Measurements from ENCODE around the gene FGL2.
"Not testable (repeated sequence)": the region's sequence is repeated elsewhere in the genome, so short reads cannot be mapped to it uniquely, and the experiment has no call there.

The FGL2 gene

GRCh38 chr7:77235276-77235675 is 35.7 kb upstream of the FGL2 start:
- no peaks in the 10 kb centered on the region for H3K9me3 ChIP-seq (ENCODE audit: low read length)
- no peak overlapping the region for H3K27ac ChIP-seq (ENCODE audit: low read depth, low read length)
- H3K36me3 ChIP-seq (ENCODE audit: insufficient read depth, low read length): no peaks in the 10 kb centered on the region
- peaks cover 7% of the 10 kb centered on the region for H3K4me1 ChIP-seq (ENCODE audit: insufficient read depth, low read length)
- no peak overlapping the region for H3K9ac ChIP-seq (ENCODE audit: low read length)
- no peaks in the 10 kb centered on the region for H3K27me3 ChIP-seq (ENCODE audit: control insufficient read depth in 1 of 2, insufficient read depth in 2 of 2, low read length in 2 of 2)
- no peak overlapping the region for H3K4me3 ChIP-seq (ENCODE audit: low read depth in 1 of 2, low read length in 2 of 2)

GRCh38 chr7:77232467-77232866 is 32.8 kb upstream of the FGL2 start:
- Histone ChIP-seq H3K9ac (ENCODE audit: low read length) (no peak overlapping the region), H3K9me3 (ENCODE audit: low read length) (no peaks in the 10 kb centered on the region), H3K27me3 (ENCODE audit: control insufficient read depth in 1 of 2, insufficient read depth in 2 of 2, low read length in 2 of 2) (no peaks in the 10 kb centered on the region), H3K36me3 (ENCODE audit: insufficient read depth, low read length) (no peaks in the 10 kb centered on the region), H3K4me3 (ENCODE audit: low read depth in 1 of 2, low read length in 2 of 2) (no peak overlapping the region), H3K4me1 (ENCODE audit: insufficient read depth, low read length) (no peaks in the 10 kb centered on the region), H3K27ac (ENCODE audit: low read depth, low read length) (no peak overlapping the region)

- not testable (repeated sequence) for H3K4me3 ChIP-seq (ENCODE audit: low read depth in 1 of 2, low read length in 2 of 2); H3K27ac ChIP-seq (ENCODE audit: low read depth, low read length); H3K4me1 ChIP-seq (ENCODE audit: insufficient read depth, low read length); H3K9me3 ChIP-seq (ENCODE audit: low read length); H3K9ac ChIP-seq (ENCODE audit: low read length); H3K27me3 ChIP-seq (ENCODE audit: control insufficient read depth in 1 of 2, insufficient read depth in 2 of 2, low read length in 2 of 2); H3K36me3 ChIP-seq (ENCODE audit: insufficient read depth, low read length)
Measured at GRCh38 chr7:77228795-77229194, 29.2 kb upstream of the FGL2 start.

- Histone ChIP-seq H3K4me1 (ENCODE audit: insufficient read depth, low read length) (no peaks in the 10 kb centered on the region), H3K27me3 (ENCODE audit: control insufficient read depth in 1 of 2, insufficient read depth in 2 of 2, low read length in 2 of 2) (no peaks in the 10 kb centered on the region), H3K9ac (ENCODE audit: low read length) (no peak overlapping the region), H3K27ac (ENCODE audit: low read depth, low read length) (no peak overlapping the region), H3K4me3 (ENCODE audit: low read depth in 1 of 2, low read length in 2 of 2) (no peak overlapping the region), H3K36me3 (ENCODE audit: insufficient read depth, low read length) (no peaks in the 10 kb centered on the region), H3K9me3 (ENCODE audit: low read length) (no peaks in the 10 kb centered on the region)
Measured at GRCh38 chr7:77226357-77226839, 26.8 kb upstream of the FGL2 start.

GRCh38 chr7:77223261-77223660 is 23.6 kb upstream of the FGL2 start:
- H3K27me3 ChIP-seq (ENCODE audit: control insufficient read depth in 1 of 2, insufficient read depth in 2 of 2, low read length in 2 of 2): no peaks in the 10 kb centered on the region
- H3K27ac ChIP-seq (ENCODE audit: low read depth, low read length): no peak overlapping the region
- no peak overlapping the region for H3K9ac ChIP-seq (ENCODE audit: low read length)
- no peaks in the 10 kb centered on the region for H3K4me1 ChIP-seq (ENCODE audit: insufficient read depth, low read length)
- no peak overlapping the region for H3K4me3 ChIP-seq (ENCODE audit: low read depth in 1 of 2, low read length in 2 of 2)
- H3K36me3 ChIP-seq (ENCODE audit: insufficient read depth, low read length): no peaks in the 10 kb centered on the region
- no peaks in the 10 kb centered on the region for H3K9me3 ChIP-seq (ENCODE audit: low read length)

- Histone ChIP-seq H3K36me3 (ENCODE audit: insufficient read depth, low read length) (no peaks in the 10 kb centered on the region), H3K27me3 (ENCODE audit: control insufficient read depth in 1 of 2, insufficient read depth in 2 of 2, low read length in 2 of 2) (no peaks in the 10 kb centered on the region), H3K9ac (ENCODE audit: low read length) (no peak overlapping the region), H3K4me3 (ENCODE audit: low read depth in 1 of 2, low read length in 2 of 2) (no peak overlapping the region), H3K4me1 (ENCODE audit: insufficient read depth, low read length) (no peaks in the 10 kb centered on the region), H3K27ac (ENCODE audit: low read depth, low read length) (no peak overlapping the region), H3K9me3 (ENCODE audit: low read length) (no peaks in the 10 kb centered on the region)
Measured at GRCh38 chr7:77222819-77223218, 23.2 kb upstream of the FGL2 start.

GRCh38 chr7:77222065-77222464 is 22.4 kb upstream of the FGL2 start:
- Histone ChIP-seq H3K4me3 (ENCODE audit: low read depth in 1 of 2, low read length in 2 of 2) (no peak overlapping the region), H3K9me3 (ENCODE audit: low read length) (no peaks in the 10 kb centered on the region), H3K4me1 (ENCODE audit: insufficient read depth, low read length) (no peaks in the 10 kb centered on the region), H3K36me3 (ENCODE audit: insufficient read depth, low read length) (no peaks in the 10 kb centered on the region), H3K27ac (ENCODE audit: low read depth, low read length) (no peak overlapping the region), H3K9ac (ENCODE audit: low read length) (no peak overlapping the region), H3K27me3 (ENCODE audit: control insufficient read depth in 1 of 2, insufficient read depth in 2 of 2, low read length in 2 of 2) (no peaks in the 10 kb centered on the region)

- H3K36me3 ChIP-seq (ENCODE audit: insufficient read depth, low read length); H3K27me3 ChIP-seq (ENCODE audit: control insufficient read depth in 1 of 2, insufficient read depth in 2 of 2, low read length in 2 of 2); H3K9me3 ChIP-seq (ENCODE audit: low read length); H3K4me3 ChIP-seq (ENCODE audit: low read depth in 1 of 2, low read length in 2 of 2); H3K27ac ChIP-seq (ENCODE audit: low read depth, low read length); H3K4me1 ChIP-seq (ENCODE audit: insufficient read depth, low read length); H3K9ac ChIP-seq (ENCODE audit: low read length): not testable (repeated sequence)
Measured at GRCh38 chr7:77219701-77220331, 20.2 kb upstream of the FGL2 start.

- H3K4me1 ChIP-seq (ENCODE audit: insufficient read depth, low read length): no peaks in the 10 kb centered on the region
- H3K4me3 ChIP-seq (ENCODE audit: low read depth in 1 of 2, low read length in 2 of 2): no peak overlapping the region
- H3K9me3 ChIP-seq (ENCODE audit: low read length): no peaks in the 10 kb centered on the region
- H3K9ac ChIP-seq (ENCODE audit: low read length): no peak overlapping the region
- no peaks in the 10 kb centered on the region for H3K27me3 ChIP-seq (ENCODE audit: control insufficient read depth in 1 of 2, insufficient read depth in 2 of 2, low read length in 2 of 2)
- no peaks in the 10 kb centered on the region for H3K36me3 ChIP-seq (ENCODE audit: insufficient read depth, low read length)
- H3K27ac ChIP-seq (ENCODE audit: low read depth, low read length): no peak overlapping the region
Measured at GRCh38 chr7:77217474-77218185, 18.0 kb upstream of the FGL2 start.

GRCh38 chr7:77216181-77216845 is 16.7 kb upstream of the FGL2 start:
- no peak overlapping the region for H3K4me3 ChIP-seq (ENCODE audit: low read depth in 1 of 2, low read length in 2 of 2)
- no peaks in the 10 kb centered on the region for H3K36me3 ChIP-seq (ENCODE audit: insufficient read depth, low read length)
- no peak overlapping the region for H3K27ac ChIP-seq (ENCODE audit: low read depth, low read length)
- no peaks in the 10 kb centered on the region for H3K9me3 ChIP-seq (ENCODE audit: low read length)
- H3K27me3 ChIP-seq (ENCODE audit: control insufficient read depth in 1 of 2, insufficient read depth in 2 of 2, low read length in 2 of 2): no peaks in the 10 kb centered on the region
- H3K9ac ChIP-seq (ENCODE audit: low read length): no peak overlapping the region
- H3K4me1 ChIP-seq (ENCODE audit: insufficient read depth, low read length): no peaks in the 10 kb centered on the region

- no peaks in the 10 kb centered on the region for H3K36me3 ChIP-seq (ENCODE audit: insufficient read depth, low read length)
- H3K4me1 ChIP-seq (ENCODE audit: insufficient read depth, low read length): no peaks in the 10 kb centered on the region
- H3K9ac ChIP-seq (ENCODE audit: low read length): no peak overlapping the region
- H3K4me3 ChIP-seq (ENCODE audit: low read depth in 1 of 2, low read length in 2 of 2): no peak overlapping the region
- no peaks in the 10 kb centered on the region for H3K27me3 ChIP-seq (ENCODE audit: control insufficient read depth in 1 of 2, insufficient read depth in 2 of 2, low read length in 2 of 2)
- no peak overlapping the region for H3K27ac ChIP-seq (ENCODE audit: low read depth, low read length)
- H3K9me3 ChIP-seq (ENCODE audit: low read length): no peaks in the 10 kb centered on the region
Measured at GRCh38 chr7:77209479-77210139, 10.0 kb upstream of the FGL2 start.

Measured in muscle layer of colon (tissue), 2 donors.